Activated CD8-positive, alpha-beta memory T cell treated with anti-CD3 and anti-CD28 coated beads for 24 hours (primary cell): ENCODE data around the gene STAB2.

ENCODE experiments used
- DNase-seq: peaks from one replicate; pipeline ENCODE4 v3.0.0-alpha.2; 2020

Gene STAB2

DNA sequence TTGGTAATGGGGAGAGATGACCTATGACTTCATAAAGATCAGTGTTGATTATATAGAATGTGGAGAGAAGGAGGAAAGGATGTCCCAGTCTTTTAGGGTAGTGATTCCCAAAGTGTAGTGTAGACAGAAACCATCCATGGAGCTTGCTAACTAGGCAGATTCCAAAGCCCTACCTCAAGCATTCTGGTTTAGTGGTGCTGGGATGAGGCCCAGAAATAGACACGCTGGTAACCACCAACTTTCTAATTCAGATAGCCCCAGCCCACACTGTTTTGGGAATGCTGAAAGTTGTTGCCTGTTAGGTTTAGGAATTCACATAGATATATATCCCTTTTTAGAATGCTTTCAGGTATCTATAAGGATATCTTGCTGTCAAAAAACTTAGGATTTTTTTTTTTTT lies 69.2 kb downstream of the STAB2 start:
- DNase-seq: no peak

DNA sequence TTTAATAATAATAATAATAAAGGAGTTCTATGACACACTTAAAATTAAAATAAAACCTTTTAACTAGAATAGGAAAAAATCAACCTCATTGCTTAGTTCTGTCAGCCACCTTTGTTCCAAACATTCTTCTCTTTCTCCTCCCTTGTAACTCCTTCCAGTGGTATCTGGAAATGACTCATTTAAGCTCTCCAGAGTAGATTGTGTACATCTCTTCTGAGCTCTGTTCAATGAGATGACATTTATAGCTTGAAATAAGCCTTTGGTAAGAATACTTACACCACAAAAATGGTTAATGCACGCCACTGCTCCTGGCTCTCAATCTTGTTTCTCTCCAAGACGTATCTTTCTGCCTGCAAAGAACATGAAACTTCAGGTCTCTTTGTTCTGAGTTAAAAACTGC lies 70.3 kb downstream of the STAB2 start:
- DNase-seq: no peak

DNA sequence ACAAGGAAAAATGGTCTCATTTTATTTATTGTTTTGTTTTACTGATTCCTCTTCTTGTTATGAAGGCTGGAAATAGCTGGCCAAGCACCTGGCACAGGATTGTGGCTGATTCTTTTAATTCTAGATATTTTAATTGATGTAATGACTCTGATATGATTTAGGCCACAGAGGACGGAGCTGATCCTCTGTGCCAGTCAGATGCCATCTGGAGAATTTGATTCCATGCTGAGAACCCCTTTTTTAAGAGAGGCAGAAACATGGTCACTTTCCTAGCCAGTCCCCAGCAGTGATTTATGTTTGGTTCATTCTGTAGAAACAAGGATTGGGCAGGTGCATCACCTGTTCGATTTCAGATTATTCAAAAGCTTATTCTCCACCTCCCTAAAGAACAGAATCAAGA lies 77.6 kb downstream of the STAB2 start:
- no peak for DNase-seq

DNA sequence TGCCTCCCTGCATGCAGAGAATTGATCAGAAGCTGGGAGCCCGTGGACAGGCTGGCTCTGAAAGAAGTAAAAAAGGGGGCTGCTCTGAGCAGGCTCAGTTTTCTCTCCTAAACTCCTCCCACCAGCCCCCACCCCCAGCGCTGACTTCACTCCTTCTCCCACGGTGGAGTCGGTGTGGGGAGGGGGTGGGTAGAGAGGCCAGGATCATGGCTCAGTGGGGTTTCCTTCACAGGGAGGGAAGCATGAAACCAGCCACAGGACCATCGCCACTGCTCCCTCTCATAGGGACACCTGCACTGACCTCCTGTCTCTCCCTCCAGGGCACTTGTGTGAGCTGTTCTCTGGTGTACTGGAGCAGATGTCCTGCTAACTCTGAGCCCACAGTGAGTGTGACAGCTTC lies 78.9 kb downstream of the STAB2 start:
- DNase-seq: no peak

DNA sequence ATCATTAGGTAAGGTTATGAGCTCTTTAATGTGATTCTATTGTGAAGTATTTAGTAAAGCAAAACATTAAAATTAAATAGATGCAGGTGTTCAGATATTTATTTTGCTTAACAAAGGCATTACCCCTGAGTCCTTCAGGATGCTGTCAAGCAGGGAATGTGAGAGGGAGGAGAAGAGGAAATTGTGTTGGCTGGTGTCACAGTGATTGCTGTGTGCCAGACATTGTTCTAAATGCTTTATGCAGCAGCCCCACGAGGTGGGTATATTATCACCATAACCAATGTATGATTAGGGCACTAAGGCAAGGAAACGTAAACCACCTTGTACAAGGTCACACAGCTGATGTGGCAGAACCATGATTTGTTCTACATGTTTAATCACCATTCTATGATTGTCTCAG lies 80.1 kb downstream of the STAB2 start:
- DNase-seq: no peak

DNA sequence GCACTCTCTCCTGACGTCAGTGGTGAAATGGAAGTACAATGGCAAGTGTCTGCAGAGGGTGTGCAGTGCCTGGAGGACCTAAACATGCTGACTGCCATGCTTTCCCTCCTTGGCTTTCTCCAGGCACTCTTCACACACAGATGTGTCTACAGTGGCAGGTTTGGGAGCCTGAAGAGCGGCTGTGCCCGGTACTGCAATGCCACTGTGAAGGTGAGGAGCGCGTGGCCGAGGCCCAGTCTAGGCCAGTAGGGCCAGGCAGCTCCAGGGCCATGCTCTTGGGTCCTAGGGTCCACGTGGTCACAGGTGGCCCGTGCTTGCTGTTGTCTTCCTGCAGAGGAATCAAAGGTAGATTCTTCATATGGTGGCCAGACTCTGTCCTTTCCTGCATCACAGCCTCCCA lies 81.4 kb downstream of the STAB2 start:
- DNase-seq: no peak

DNA sequence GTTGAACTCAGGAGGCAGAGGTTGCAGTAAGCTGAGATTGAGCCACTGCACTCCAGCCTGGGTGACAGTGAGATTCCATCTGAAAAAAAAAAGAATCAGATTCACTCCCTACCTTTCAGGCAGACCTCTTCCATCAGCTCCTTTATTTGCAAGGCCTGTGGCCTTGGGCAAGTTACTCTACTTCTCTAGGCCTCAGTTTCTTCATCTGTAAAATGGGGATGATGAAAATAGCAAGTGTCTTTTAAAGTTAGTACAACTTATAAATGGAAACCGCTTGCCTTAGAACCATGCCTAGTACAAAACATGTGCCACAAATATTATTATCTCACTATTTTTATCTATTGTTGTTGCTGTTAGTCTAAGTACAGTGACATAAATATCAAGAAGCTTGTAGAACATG lies 84.3 kb downstream of the STAB2 start:
- no peak for DNase-seq

DNA sequence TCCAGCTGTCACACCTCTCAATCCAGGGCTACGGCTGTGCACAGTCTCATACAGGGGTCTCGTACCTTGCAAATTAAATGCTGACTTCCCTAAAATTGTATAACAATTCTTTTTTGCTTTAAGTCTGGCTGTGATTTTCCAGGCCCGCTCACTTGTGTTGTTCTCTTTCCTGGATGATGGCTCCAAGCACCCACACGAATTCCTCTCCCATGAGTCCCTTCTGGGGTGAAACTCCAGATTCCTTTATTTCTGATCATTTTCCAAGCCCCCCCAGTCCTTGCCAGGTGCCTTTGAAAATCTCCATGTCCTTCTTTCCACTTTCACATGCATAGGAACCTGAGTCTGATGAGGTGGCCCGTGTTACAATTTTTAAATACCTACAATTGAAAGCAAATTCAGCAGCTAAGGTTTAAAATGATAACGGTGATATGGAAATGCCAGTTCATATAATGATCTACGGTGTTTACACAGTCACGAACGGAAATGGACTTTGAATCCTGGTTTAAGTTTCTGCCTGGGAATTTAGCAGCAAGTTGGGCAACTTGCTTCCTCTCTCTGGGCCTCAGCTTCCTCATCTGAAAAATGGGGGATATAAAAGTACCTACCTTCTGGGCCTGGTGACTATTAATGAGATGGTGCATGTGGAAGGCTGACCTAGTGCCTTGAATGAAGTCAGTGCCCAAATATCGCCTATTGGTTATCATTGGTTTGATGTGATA lies 85.5 kb downstream of the STAB2 start:
- DNase-seq: no peak

DNA sequence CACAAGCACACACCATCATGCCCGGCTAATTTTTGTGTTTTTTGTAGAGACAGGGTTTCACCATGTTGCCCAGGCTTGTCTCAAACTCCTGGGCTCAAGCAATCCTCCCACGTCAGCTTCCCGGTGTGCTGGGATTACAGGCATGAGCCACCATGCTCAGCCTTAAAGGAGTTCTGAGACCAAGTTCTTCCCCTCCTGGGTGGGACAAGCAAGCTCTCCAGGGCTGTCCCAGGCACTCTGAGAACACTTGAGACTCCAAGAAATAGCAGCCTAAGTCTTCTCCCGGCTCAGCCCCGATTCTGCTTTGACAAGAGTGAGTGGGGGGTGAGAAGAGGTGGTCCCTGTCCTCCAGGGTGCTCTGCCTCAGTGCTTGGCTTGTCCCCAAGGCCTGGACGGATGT lies 86.4 kb downstream of the STAB2 start:
- DNase-seq: no peak

DNA sequence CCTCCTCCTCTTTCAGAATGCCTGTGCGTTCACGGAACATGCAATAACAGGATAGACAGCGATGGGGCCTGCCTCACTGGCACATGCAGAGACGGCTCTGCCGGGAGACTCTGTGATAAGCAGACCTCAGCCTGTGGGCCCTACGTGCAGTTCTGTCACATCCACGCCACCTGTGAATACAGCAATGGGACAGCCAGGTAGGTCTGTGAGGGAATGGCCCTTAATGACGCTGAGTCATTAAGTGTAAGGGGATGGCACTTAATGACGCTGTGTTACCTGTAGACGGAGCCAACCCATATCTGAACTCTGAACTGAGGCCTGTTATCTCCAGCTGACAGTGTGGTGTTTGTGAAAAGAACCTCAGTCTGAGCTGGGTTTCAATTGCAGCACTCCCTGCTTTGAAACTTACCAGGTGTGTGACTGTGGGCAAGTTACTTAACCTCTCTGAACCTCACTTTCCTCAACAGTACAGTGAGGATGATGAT lies 86.9 kb downstream of the STAB2 start:
- DNase-seq: no peak

DNA sequence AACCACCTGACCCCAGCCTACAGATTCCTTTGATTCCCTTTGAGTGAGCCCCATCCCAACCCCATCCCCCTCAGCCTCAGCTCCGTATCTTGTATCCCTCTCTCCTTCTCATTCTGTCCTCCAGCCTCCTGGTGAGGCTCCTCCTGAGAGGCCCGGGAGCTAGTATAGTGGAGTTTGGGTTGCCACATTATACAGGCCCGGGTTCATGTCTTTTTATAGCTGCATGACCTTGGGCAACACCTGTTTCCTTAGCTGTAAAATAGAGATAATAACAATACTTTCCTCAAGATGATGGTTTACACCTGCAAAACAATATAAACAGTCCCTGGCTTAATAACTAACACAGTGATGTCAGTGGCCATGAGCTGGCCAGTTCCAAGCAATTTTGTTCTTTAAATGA lies 89.8 kb downstream of the STAB2 start:
- no peak for DNase-seq

DNA sequence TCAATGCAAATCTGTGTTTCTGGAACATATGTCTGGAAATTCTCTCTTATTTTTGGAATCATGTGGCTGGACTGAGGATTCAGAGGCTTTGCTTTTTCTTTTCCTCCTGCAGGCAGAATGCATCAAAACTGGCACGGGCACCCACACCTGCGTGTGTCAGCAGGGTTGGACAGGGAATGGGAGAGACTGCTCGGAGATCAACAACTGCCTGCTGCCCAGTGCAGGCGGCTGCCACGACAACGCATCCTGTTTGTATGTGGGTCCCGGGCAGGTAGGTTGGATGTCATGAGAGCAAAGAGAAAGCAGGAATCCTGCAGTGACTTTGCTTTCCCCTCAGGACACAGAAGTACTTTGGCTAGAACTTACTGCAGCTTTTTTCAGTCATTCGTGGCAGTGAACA lies 90.3 kb downstream of the STAB2 start:
- no peak for DNase-seq

DNA sequence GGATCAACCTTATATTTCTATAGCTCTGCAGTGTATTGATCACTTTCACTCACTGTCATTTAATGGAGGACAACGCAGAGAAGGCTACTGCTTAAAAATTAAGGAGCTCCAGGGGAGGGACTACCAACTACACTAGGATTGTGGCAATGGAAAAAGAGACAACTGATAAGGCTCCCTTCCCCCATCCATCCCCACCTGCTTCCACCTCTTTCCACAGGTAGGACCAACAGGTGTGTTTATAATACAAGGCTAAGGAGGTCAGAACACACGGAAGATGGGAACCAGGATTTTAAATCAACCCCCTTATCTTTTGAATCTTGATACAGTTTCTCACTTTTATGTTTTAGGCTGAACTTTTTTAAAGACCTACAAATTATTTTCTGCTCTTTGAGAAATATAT lies 90.8 kb downstream of the STAB2 start:
- DNase-seq: no peak

DNA sequence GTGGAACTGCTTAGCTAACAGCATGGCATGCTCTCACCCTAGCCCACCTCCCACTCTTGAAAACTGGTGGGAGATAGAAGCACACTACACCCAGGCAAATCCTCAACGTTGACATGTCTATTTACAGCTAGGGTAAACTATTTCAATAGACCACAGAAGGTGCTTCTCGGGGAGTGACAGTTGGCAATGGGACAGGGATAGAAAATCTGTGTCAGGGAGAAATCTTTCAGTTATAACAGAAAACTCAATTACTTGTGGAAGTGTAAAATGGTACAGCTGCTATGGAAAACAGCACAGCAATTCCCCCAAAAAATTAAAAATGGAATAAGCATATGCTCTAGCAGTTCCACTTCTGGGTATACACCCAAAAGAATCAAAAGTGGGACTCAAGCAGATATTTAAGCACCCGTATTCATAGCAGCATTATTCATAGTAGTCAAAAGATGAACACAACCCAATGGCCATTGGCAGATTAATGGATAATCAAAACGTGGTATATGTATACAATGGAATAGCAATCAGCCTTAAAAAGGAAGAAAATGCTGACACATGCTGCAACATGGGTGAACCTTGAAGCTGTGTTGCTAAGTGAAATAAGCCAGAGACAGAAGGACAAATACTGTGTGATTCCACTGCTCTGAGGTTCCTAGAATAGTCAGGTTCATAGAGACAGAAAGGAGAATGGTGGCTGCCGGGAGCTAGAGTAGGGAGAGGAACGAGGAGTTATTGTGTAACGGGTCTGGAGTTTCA lies 92.5 kb downstream of the STAB2 start:
- no peak for DNase-seq

DNA sequence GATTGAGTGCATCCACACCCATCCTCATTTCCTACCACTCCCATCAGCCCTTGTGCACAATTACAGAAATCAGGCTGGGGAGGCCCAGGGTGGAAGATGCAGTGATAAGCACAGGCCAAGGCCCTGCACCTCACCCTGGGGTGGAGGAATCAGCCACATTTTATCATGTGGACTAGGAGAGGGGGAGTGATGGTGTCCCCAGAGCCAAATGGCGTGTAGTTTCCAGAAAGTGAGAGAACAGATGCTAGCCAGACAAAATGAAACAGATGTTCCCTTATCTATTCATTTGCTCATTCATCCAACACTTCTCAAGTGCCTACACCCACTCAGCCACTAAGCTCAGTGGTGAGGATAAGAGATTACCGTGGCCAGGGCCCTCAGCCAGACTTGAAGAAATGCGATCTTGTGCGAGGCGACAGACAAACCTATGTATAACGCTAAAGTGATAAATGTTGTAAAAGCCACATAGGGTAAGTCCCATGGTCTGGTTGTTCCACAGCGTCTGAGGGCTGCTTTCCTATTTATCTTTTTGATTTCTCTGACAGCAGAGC lies 93.6 kb downstream of the STAB2 start:
- DNase-seq: no peak

DNA sequence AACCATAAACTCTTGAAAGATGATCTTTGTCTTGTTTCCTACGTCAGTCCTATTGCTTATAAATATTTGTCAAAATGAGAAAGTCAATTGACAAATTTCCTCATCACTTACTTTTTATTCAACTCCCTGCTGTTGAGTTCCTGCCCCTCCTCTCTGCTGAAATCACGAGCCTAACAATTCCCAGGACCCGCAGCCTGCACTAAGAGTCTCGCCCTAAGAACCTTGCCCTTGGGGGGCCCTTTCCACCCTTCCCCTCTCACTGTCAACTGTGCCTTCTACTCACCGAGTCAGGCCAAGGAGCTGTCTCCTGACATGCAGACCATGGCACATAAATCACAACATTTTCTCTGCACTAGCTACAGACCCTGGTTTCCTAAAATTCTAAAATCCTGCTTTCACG lies 99.0 kb downstream of the STAB2 start:
- DNase-seq: no peak

DNA sequence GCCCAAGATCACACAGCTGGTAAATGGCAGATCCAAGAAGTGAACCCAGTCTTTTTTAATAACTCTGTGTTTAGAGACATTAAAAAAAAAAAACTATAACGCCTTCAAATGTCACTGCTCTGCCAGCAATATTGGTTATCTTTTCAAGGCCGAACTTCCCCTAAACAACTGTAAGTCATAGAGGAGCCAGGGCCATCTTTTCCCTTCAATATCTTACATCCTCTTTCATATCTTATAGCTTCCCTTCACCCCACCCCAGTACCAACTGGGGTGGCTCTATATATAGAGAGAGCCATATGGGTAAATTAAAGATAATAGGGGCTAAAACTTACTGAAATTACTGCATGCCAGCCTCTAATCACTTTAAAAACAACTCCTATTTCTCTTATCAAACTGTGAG lies 100.2 kb downstream of the STAB2 start:
- DNase-seq: no peak

DNA sequence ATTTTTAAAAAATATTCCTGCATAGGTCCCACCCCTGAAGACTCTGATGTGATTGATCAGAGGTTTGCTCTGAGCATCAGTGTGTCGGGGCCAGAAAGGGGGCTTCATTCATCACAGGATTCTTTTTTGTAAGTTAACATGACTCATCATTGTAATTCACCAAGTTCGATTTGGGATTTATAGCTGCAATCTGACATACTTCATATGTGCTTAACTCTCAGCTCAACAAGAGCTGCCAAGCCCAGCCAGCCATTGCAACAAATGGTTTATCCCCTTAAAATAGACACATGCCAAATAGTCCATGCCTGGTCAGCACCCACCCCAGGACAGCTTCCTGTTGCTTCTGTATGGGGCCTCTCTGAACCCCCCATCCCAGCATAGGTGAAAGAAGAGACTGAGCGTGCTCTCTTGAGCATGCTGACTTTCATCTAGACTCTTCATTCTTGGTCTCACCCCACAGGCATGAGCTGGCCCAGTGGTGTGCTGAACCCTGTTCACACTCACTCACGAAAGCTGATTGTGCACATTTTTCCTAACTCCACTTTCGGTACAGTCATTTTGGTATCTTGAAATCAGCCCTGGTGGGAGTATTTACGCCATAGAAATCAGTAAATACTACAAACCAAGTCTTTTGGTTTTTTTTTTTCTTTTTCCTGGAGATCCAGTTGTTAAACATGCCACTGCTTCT lies 101.4 kb downstream of the STAB2 start:
- DNase-seq: no peak

DNA sequence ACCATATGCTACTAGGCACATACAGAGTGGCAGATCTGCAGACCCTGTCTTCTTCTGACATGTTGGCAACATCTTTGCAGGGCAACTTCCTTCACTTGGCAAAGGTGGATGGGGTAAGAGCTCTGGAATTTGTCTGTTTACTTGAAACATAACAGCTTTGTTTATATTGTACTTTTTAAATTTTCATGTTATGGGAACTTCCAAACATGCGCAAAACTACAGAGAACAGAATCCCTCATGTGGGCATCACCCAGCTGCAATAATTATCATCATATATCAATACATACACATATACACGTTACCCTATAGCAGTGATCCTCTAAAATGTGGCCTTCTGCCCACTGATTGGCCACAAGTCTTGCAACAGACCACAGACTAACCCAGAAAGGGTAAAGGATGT lies 103.4 kb downstream of the STAB2 start:
- no peak for DNase-seq

DNA sequence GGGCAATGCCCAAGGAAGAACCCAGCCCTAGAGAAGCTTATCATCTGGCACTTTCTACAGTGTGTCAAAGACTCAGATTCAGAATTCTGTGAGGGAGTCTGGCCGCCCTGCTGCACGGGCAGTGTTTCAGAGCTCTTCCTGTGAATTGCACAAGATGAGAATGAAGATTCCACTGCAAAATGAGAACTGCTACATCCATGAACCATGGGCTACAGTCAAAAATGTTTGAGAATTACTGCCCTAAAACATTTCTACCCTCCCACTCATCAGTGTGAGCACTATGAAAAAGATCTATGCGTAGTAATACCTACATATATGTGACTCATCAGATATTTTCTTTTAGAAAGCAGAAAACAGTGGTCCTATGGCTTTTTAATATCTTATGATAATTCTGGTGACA lies 104.0 kb downstream of the STAB2 start:
- DNase-seq: no peak

DNA sequence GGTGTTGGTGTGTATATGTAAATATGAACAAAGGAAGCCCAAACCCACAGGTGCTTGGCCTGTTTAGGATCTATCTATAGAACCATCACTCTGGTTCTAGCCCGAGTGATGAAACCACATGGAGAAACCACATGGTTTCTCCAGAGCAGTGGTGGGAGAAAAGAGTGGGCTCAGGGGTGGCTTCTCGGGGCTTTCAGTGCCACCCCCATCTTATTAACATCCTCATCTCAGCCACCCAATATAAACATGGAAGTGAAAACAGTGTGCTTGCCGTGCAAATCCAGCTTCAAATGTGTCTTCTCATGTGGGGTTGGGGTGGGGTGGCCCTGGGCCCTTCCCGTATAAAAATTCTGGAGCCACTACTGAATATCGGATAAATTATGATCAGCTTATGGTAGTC lies 109.0 kb downstream of the STAB2 start:
- no peak for DNase-seq

DNA sequence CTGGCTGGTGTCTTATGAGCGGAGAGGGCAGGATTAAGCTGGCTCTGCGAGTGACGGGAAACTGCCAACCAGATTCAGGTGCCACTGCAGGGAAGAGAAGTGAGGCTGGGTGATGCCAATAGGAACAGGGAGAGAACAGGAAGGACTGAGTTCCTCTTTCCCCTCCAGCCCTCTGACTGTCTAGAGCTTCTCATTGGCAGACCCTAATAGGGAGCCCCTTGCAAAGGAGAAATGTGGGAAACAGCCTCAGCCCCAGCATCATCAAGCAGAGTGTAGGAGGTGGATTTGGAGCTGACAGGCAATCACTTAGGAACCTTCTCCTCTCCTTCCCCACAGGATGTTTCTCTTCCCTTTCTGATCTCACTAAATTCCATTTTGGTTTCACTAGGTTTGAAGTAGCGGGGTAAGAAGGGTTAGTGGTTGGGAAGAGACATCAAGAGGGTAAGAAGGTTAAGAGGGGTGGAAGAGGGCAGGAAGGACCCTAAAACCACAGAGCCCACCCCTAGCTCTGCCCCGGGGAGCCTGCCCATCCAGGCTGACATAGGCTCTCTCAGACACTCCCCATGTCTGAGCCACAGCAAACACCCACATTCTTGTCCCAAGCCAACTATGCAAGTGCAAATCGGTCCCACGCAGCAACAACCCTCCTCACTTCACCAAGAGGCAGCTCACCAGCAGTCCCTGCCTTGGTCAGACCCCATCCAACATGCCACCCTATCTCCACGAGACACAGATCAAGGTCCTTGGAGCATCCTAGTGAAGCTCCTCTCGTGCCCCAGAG lies 111.1 kb downstream of the STAB2 start:
- DNase-seq: no peak
